ENCODE measurements around the gene MR1.

The MR1 gene

DNA sequence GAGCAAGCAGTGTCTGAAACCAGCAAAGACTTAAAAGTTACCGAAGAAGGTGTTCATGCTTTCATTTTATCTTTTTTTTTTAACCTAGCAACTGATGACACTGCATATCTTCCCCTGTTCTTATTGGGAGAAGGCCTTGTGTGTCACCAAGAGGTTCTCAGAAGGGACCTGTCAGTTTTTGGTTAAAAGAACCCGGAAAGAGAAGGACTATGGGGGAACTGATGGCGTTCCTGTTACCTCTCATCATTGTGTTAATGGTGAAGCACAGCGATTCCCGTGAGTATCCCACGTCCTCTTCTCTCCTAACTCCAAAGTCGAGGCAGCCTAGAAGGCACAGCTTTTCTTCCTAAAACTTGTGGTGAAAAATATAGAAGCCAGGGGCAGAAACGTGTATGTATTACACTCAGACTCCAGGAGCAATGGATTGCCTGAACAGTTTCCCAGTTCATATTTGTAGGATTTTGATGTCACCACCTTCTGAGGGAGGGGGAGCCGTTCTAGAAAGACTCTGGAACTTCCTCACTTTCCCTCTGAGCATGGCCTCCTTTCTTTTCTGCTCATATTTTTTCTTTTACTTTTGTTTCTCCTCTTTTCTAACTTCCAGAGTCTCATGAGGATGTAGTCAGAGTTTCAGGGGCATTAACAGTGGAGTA, at the start of gene MR1:
Gene MR1, plus strand, starts transcription at position 185 of the 653 bp plus-strand sequence. Its CDS starts 25 bp downstream, at position 210.
- H3K36me3 ChIP-seq, result peaks cover 0 to 14% (median 4%) of the 10 kb centered on the region in 11 experiments; a peak in 14 of 22 replicates

DNA sequence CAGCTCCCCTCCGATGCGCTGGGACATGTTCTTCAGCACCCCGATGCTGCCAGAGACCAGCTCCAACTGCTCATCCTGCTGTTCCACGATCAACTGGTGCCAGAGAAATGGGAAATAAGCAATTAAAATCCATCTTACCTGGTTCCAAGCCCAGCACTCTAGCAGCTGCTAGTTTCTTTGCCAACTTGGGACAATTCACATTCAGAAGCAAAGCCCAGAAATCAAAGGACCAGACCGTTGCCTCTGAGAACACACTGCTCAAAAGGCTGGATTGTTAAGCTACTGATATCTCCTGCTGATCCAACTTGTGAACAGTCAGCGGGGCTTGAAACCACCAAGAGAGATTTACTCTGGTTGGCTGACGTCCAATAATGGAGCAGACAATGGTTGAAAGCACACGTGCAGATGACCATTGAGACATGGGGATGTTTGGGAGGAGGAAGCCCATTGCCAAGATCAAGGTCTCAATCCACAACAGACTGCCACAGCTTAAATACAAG, 45.5 kb upstream of the MR1 start:
- no peaks in the 10 kb centered on the region for H3K9me3 ChIP-seq (replicated peaks in 1 of 11)
- no peak overlapping the region for H3K27ac ChIP-seq
- H3K4me3 ChIP-seq, result no peak overlapping the region
- peaks cover 0 to 81% (median 6%) of the 10 kb centered on the region in 11 experiments; a peak in 10 of 22 replicates for H4K20me1 ChIP-seq
- 0 out of 22 replicates have a peak, but pooled peaks of 1 of the 11 experiments have one; percentile 11 for TF ChIP-seq Cebpa-rat (IDR thresholded peaks at IDR 0.05)
- peaks cover 88 to 99% (median 93%) of the 10 kb centered on the region in 11 experiments for H3K36me3 ChIP-seq
- H3K4me2 ChIP-seq, result peak overlapping the region in 4 of 11 experiments; percentile 4 to 21 (median 14); a peak in 7 of 22 replicates
- H3K9ac ChIP-seq, result no peak overlapping the region
- peaks cover 0 to 13% (median 7%) of the 10 kb centered on the region in 10 experiments; a peak in 15 of 20 replicates for H3K4me1 ChIP-seq
- no peaks in the 10 kb centered on the region for H3K27me3 ChIP-seq

More for the DNA sequence above, at the start of gene MR1:
- TF ChIP-seq Cebpa-rat (IDR thresholded peaks at IDR 0.05), result no peak
- Histone ChIP-seq H3K9ac (peak within 1 kb of the TSS; percentile 73 to 87 (median 79)), H3K27me3 (no peaks in the 10 kb centered on the region), H4K20me1 (no peaks in the 10 kb centered on the region), H3K9me3 (replicated peaks in 1 of 11) (no peaks in the 10 kb centered on the region), H3K4me2 (peak within 1 kb of the TSS; percentile 80 to 100 (median 91)), H3K4me1 (peaks cover 40 to 66% (median 45%) of the 10 kb centered on the region in 10 experiments), H3K4me3 (peak within 1 kb of the TSS; percentile 59 to 70 (median 67)), H3K27ac (peak within 1 kb of the TSS; percentile 78 to 97 (median 80))

GRCh38 chr1:180994262-180994661, 39.5 kb upstream of the MR1 start:
- Histone ChIP-seq H3K4me2 (no peak overlapping the region), H3K36me3 (peaks cover 66 to 91% (median 81%) of the 10 kb centered on the region in 11 experiments), H3K27me3 (no peaks in the 10 kb centered on the region), H4K20me1 (peaks cover 0 to 91% (median 12%) of the 10 kb centered on the region in 11 experiments; a peak in 13 of 22 replicates), H3K4me1 (peaks cover 0 to 15% (median 7%) of the 10 kb centered on the region in 10 experiments; a peak in 11 of 20 replicates), H3K4me3 (no peak overlapping the region), H3K9me3 (replicated peaks in 1 of 11) (no peaks in the 10 kb centered on the region), H3K27ac (no peak overlapping the region), H3K9ac (no peak overlapping the region)
- TF ChIP-seq Cebpa-rat (IDR thresholded peaks at IDR 0.05), result no peak

DNA sequence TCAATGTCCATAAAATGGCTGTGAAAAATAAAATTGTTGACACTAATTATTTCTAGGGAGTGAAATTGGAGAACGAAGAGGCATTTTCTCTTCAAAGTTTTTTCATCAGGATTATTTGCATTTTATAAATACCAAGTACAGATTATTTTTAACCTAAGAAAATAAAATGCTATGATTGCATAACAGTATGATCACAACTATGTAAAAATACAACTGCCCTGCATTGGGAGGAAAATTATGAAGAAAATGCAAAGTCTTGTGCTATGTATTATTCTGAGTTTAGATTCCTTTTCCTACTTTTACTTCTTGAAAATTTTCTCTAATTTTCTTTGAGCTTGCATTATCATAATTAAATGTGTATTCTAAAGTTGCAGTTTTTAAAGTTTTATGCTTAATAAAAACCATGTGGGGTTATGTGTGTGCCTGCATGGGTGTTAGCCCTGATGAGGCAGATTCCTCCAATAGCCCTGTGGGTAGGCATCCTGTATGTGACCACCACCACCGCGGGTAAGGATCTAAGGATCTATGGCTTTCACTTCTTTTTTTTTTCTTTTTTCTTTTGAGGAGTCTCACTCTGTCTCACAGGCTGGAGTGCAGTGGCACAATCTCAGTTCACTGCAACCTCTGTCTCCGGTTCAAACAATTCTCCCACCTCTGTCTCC, 35.8 kb upstream of the MR1 start:
- Histone ChIP-seq H3K4me3 (no peak overlapping the region), H3K4me2 (peak overlapping the region in 4 of 11 experiments; percentile 22 to 35 (median 30); a peak in 4 of 22 replicates), H3K9me3 (replicated peaks in 1 of 11) (peaks cover 0 to 9% (median 0%) of the 10 kb centered on the region in 11 experiments; a peak in 4 of 22 replicates), H3K9ac (no peak overlapping the region), H3K36me3 (peaks cover 67 to 92% (median 84%) of the 10 kb centered on the region in 11 experiments), H3K27ac (no peak overlapping the region; a peak in 1 of 22 replicates), H3K4me1 (peaks cover 0 to 19% (median 7%) of the 10 kb centered on the region in 10 experiments; a peak in 11 of 20 replicates), H4K20me1 (peaks cover 0 to 99% (median 12%) of the 10 kb centered on the region in 11 experiments; a peak in 14 of 22 replicates), H3K27me3 (no peaks in the 10 kb centered on the region)
- TF ChIP-seq Cebpa-rat (IDR thresholded peaks at IDR 0.05), result no peak

DNA sequence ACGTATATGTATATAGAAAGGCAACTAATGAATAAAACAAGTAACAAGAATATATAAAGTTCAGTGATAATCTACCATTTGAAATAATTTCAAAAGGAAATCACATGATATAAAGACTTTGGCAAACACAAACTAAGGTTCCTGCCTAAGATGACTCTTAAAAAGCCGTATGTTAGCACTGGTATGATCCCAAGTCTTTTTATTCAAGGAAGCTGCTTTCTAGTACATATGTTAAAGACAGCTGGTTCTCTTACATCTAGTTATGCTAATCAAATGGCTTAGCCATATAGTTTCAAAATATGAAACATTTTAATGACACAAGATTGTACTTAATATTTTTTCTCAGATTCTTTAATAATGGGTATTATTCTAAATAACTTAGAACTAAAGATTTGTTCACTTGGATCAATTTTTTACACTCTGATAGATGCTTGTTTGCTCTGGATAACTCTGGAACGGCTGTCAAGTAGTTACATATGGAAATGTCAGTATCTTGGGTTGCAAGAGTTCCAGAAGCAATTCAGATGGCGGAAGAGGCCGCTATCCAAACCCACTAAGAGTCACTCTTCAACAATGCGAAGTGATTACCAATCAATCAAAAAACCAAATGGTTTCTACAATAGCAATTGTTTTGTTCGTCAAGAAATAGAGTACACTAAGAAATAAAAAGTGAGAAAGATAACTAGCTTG, 32.5 kb upstream of the MR1 start:
- no peak overlapping the region for H3K9ac ChIP-seq
- no peak overlapping the region for H3K4me2 ChIP-seq
- TF ChIP-seq Cebpa-rat (IDR thresholded peaks at IDR 0.05), result no peak
- peaks cover 0 to 20% (median 7%) of the 10 kb centered on the region in 10 experiments; a peak in 11 of 20 replicates for H3K4me1 ChIP-seq
- H4K20me1 ChIP-seq, result peaks cover 0 to 99% (median 20%) of the 10 kb centered on the region in 11 experiments; a peak in 15 of 22 replicates
- peaks cover 0 to 9% (median 0%) of the 10 kb centered on the region in 11 experiments; a peak in 8 of 22 replicates for H3K9me3 ChIP-seq (replicated peaks in 1 of 11)
- H3K27me3 ChIP-seq, result no peaks in the 10 kb centered on the region
- peaks cover 64 to 92% (median 85%) of the 10 kb centered on the region in 11 experiments for H3K36me3 ChIP-seq
- H3K27ac ChIP-seq, result no peak overlapping the region
- no peak overlapping the region for H3K4me3 ChIP-seq

DNA sequence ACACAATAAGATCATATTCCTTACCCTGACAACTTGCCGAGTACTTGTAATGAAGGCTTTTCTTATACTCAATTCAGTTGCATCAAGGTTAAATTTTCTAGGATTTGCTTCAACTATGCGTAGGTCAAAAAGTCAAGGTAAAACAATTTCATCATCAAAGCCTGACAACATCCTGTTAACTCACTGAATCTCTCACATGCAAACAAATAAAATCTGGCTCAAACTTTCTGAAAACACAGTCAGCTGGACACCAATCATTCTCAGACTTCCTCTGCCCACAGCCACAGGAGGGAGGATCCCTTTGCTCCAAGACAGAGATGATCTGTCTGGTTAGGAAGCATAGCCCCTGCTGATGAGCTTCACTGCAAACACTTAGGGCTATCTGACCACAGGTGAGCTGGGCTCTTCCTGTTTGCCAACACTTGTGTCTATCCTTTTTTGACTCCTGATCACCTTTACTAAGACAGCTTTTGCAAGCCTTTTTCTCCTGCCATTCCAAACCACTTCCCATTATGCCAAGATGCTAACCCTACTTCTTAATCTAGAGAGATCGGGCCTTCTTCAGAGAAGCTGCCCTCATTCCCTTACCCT, 31.1 kb upstream of the MR1 start:
- H4K20me1 ChIP-seq, result peaks cover 0 to 99% (median 21%) of the 10 kb centered on the region in 11 experiments; a peak in 16 of 22 replicates
- peaks cover 0 to 9% (median 0%) of the 10 kb centered on the region in 11 experiments; a peak in 8 of 22 replicates for H3K9me3 ChIP-seq (replicated peaks in 1 of 11)
- H3K36me3 ChIP-seq, result peaks cover 63 to 90% (median 77%) of the 10 kb centered on the region in 11 experiments
- H3K4me2 ChIP-seq, result no peak overlapping the region
- no peak for TF ChIP-seq Cebpa-rat (IDR thresholded peaks at IDR 0.05)
- H3K4me3 ChIP-seq, result no peak overlapping the region
- no peaks in the 10 kb centered on the region for H3K27me3 ChIP-seq
- H3K9ac ChIP-seq, result no peak overlapping the region
- H3K4me1 ChIP-seq, result peaks cover 0 to 20% (median 7%) of the 10 kb centered on the region in 10 experiments; a peak in 11 of 20 replicates
- H3K27ac ChIP-seq, result no peak overlapping the region

GRCh38 chr1:181010789-181011188, 23.0 kb upstream of the MR1 start:
- Histone ChIP-seq H3K9ac (no peak overlapping the region), H3K4me1 (peaks cover 44 to 63% (median 55%) of the 10 kb centered on the region in 10 experiments), H3K27me3 (no peaks in the 10 kb centered on the region), H3K36me3 (peaks cover 0 to 48% (median 21%) of the 10 kb centered on the region in 11 experiments; a peak in 18 of 22 replicates), H3K9me3 (replicated peaks in 1 of 11) (peaks cover 0 to 46% (median 11%) of the 10 kb centered on the region in 11 experiments; a peak in 11 of 22 replicates), H3K4me3 (no peak overlapping the region), H3K4me2 (peak overlapping the region in 9 of 11 experiments; percentile 4 to 84 (median 76); a peak in 12 of 22 replicates), H4K20me1 (peaks cover 0 to 88% (median 13%) of the 10 kb centered on the region in 11 experiments; a peak in 14 of 22 replicates), H3K27ac (peak overlapping the region in 8 of 11 experiments; percentile 72 to 88 (median 83); a peak in 10 of 22 replicates)
- TF ChIP-seq Cebpa-rat (IDR thresholded peaks at IDR 0.05), result no peak
